SJSA1 (cell line): ENCODE results near the gene TSLP. TPM values are rescaled to one million over a fixed set of nuclear protein-coding genes. Genes with fewer than 3 reads are reported as not detected.

Experiments used
- DNase-seq, 2 experiments: peaks; one replicate each; pipeline ENCODE4 v3.0.0-alpha.2; 2015 to 2020; ENCODE audit warnings: low spot score in 2 of 2, low read depth in 1 of 2
- H3K27ac ChIP-seq: fragments of 250-450 bp; sonication (Bioruptor Pico); 2 replicates; pipeline ENCODE4 v1.5.1; 2020; ENCODE audit warnings: mild to moderate bottlenecking, moderate library complexity
- H3K27me3 ChIP-seq: fragments of 250-450 bp; sonication (Bioruptor Pico); replicated peaks from 2 replicates; pipeline ENCODE4 v1.5.1; 2020; ENCODE audit warnings: mild to moderate bottlenecking, moderate library complexity
- H3K36me3 ChIP-seq: fragments of 250-450 bp; sonication (Bioruptor Pico); 2 replicates; pipeline ENCODE4 v1.5.1; 2020; ENCODE audit warnings: mild to moderate bottlenecking
- H3K4me1 ChIP-seq: fragments of 250-450 bp; sonication (Bioruptor Pico); replicated peaks from 2 replicates; pipeline ENCODE4 v1.6.1; 2021; ENCODE audit warnings: mild to moderate bottlenecking
- H3K4me3 ChIP-seq: fragments of 250-450 bp; sonication (Bioruptor Pico); 2 replicates; pipeline ENCODE4 v1.5.1; 2020; ENCODE audit warnings: mild to moderate bottlenecking
- H3K9me3 ChIP-seq: fragments of 250-450 bp; sonication (Bioruptor Pico); replicated peaks from 2 replicates; pipeline ENCODE4 v1.5.1; 2020; ENCODE audit warnings: mild to moderate bottlenecking
- total RNA-seq: library from RNA; depleted of rRNA; stranded (reverse); fragments of >200 nt; shearing (Covaris generic); gene quantifications from 2 replicates; pipeline ENCODE4 v1.2.3, GENCODE V29; 2014

The TSLP gene
- total RNA-seq, 1 experiment from 2014 or later = 0.11 TPM

DNA sequence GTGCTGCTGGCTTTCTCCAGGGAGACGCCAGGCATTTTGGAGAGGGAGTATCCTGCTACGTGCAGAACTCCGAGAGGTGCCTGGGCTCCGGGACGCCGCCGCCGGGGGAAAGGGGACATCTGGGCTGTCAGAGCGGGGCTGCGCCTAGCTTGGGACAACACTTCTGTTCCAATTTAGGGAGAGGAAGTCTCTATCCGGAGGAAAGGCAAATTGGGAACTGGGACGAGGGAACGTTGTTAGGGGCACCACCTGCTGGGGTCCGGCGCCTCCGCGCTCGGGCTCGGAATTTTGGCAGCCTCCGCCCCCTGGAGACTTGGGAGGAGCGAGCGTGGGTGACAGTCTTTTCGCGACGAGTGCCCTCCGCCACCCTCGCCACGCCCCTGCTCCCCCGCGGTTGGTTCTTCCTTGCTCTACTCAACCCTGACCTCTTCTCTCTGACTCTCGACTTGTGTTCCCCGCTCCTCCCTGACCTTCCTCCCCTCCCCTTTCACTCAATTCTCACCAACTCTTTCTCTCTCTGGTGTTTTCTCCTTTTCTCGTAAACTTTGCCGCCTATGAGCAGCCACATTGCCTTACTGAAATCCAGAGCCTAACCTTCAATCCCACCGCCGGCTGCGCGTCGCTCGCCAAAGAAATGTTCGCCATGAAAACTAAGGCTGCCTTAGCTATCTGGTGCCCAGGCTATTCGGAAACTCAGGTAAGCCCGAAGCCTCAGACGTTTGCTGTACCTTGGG, 1.6 kb downstream of the TSLP start:
- Histone ChIP-seq H3K36me3 (no peaks in the 10 kb centered on the region), H3K27ac (no peak overlapping the region), H3K27me3 (peaks cover 11% of the 10 kb centered on the region), H3K4me1 (peaks cover 7% of the 10 kb centered on the region), H3K4me3 (peak overlapping the region; percentile 41), H3K9me3 (no peaks in the 10 kb centered on the region)
- peak; percentile 56 to 73 for DNase-seq

DNA sequence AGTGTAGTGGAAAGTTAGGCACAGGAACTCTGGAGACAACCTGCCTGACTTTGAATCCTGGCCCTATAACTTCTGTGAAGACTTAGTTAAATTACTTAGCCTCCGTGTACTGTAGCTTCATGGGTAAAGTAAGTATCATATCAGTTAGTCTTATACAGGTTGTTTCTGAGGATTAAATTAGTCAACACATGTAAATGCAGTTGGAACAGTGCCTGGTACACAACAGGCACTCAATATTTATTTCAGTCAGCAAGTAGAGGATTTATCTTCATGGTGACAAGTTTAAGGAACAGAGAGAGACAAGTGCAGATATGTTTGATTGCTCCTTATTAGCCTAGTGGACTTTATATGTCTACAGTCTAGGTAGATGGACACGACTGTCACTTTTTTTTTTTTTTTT, 2.7 kb downstream of the TSLP start:
- H3K4me3 ChIP-seq = peak overlapping the region; percentile 41

DNA sequence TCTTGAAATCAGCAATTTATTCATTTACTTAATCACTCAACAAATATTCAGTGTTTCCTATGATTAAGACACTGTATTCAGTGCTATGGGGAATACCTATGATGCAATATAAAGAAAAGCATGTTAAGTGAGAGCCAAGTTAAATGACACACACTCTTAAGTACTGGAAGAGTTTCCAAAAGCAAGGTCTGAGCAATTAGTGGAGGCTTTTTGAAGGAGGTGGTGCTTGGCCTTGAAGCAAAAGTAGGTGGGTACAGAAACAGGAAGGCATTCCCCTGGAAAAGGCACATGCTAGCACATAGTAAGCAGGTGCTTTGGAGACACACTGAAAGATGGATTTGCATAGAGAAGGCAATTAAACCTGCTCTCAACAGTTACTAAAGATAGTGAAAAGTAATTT, 4.0 kb downstream of the TSLP start:
- Histone ChIP-seq H3K27me3 (peaks cover 3% of the 10 kb centered on the region; the same call in 1 of the 2 replicates), H3K4me3 (no peak overlapping the region), H3K4me1 (peaks cover 7% of the 10 kb centered on the region), H3K36me3 (no peaks in the 10 kb centered on the region), H3K27ac (no peak overlapping the region), H3K9me3 (no peaks in the 10 kb centered on the region)
- no peak for DNase-seq

More for the DNA sequence above, 2.7 kb downstream of the TSLP start:
- no peak overlapping the region for H3K27ac ChIP-seq
- no peaks in the 10 kb centered on the region for H3K9me3 ChIP-seq
- DNase-seq = no peak
- peaks cover 4% of the 10 kb centered on the region for H3K27me3 ChIP-seq
- H3K4me1 ChIP-seq = peaks cover 7% of the 10 kb centered on the region
- no peaks in the 10 kb centered on the region for H3K36me3 ChIP-seq

DNA sequence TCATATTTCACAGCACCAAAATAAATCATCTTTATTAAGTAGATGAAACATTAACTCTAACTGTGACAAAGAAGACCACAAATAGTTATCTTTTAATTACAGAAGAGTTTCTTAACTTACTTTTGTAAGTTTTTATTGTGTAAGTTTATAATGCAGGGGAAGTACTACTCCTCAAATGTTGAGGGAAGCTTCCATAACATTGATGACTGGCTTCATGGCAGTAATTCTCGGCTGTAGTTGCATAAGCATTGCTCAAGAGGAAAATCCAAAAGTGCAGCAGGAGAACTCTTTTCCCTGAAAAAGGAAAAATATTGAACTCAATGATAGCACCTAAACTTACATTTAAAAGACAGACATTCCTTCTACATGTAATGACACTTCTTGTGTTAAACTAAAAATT, 4.6 kb downstream of the TSLP start:
- no peak for DNase-seq
- H3K36me3 ChIP-seq = no peaks in the 10 kb centered on the region
- no peaks in the 10 kb centered on the region for H3K9me3 ChIP-seq
- H3K27me3 ChIP-seq = peaks cover 3% of the 10 kb centered on the region; the same call in 1 of the 2 replicates
- H3K4me1 ChIP-seq = peaks cover 7% of the 10 kb centered on the region
- no peak overlapping the region for H3K4me3 ChIP-seq
- H3K27ac ChIP-seq = no peak overlapping the region

DNA sequence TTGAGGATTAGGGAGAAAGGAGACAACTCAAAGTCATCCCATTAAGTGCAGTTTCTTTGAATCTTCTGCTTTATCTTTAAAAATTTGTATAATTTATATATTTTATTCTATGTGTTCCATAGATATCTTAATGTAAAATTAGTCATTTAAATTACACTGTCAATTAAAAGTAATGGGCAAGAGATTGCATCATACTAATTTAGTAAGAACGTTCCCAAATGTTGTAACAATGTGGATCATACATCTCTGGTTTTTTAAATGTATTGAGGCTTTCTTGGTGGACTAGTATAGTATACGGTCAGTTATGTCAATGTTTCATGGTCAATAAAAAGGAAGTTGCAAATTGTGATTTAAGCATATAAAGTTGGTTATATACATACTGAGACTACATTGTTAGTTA, 6.2 kb downstream of the TSLP start:
- Histone ChIP-seq H3K4me1 (peaks cover 7% of the 10 kb centered on the region), H3K9me3 (no peaks in the 10 kb centered on the region; the same call in 1 of the 2 replicates), H3K36me3 (no peaks in the 10 kb centered on the region), H3K4me3 (no peak overlapping the region), H3K27me3 (0 out of 2 replicates have a peak, but pooled peaks cover 3% of the 10 kb centered on the region), H3K27ac (no peak overlapping the region)
- DNase-seq = no peak

DNA sequence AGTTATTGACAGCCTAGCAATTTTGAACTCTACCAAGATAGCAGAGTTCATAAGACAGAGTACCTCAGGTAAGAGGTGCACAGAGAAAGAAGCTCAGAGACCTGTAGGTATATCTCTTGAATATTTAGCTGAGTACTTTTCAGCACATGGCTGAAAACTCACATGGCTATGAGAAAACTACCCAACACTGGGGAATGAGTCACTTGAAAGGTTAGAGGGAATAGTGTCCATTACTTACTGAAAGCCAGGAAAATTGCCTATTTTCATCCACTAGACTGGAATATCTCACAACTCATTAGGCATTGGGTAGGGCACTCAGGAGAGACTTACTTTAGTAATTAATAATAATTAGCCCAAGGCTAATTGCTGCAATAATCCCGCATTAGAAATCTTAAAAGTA, 8.3 kb downstream of the TSLP start:
- H3K27me3 ChIP-seq = peaks cover 4% of the 10 kb centered on the region; the same call in 1 of the 2 replicates
- no peak for DNase-seq

DNA sequence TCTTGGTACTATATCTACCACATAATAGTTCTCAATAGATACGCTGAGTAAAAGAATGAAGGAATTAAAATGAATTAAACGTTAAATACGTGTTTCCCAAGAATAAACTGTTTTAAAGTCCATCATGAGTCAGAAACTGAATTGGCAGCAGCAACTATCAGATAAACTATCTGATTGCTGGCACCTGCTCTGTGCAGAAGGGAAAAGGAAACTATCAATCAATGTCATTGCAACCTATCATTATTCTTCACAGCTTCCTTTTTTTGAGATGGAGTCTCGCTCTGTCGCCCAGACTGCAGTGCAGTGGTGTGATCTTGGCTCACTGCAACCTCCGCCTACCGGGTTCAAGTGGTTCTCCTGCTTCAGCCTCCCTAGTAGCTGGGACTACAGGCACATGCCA, 11.8 kb downstream of the TSLP start:
- H3K36me3 ChIP-seq = no peaks in the 10 kb centered on the region
- no peak overlapping the region for H3K27ac ChIP-seq
- no peaks in the 10 kb centered on the region; the same call in 1 of the 2 replicates for H3K9me3 ChIP-seq
- peaks cover 4% of the 10 kb centered on the region; the same call in 1 of the 2 replicates for H3K27me3 ChIP-seq
- DNase-seq = no peak
- H3K4me1 ChIP-seq = no peaks in the 10 kb centered on the region
- no peak overlapping the region for H3K4me3 ChIP-seq

More for the DNA sequence above, 8.3 kb downstream of the TSLP start:
- Histone ChIP-seq H3K4me3 (no peak overlapping the region), H3K36me3 (no peaks in the 10 kb centered on the region), H3K9me3 (no peaks in the 10 kb centered on the region; the same call in 1 of the 2 replicates), H3K27ac (no peak overlapping the region), H3K4me1 (no peaks in the 10 kb centered on the region)

DNA sequence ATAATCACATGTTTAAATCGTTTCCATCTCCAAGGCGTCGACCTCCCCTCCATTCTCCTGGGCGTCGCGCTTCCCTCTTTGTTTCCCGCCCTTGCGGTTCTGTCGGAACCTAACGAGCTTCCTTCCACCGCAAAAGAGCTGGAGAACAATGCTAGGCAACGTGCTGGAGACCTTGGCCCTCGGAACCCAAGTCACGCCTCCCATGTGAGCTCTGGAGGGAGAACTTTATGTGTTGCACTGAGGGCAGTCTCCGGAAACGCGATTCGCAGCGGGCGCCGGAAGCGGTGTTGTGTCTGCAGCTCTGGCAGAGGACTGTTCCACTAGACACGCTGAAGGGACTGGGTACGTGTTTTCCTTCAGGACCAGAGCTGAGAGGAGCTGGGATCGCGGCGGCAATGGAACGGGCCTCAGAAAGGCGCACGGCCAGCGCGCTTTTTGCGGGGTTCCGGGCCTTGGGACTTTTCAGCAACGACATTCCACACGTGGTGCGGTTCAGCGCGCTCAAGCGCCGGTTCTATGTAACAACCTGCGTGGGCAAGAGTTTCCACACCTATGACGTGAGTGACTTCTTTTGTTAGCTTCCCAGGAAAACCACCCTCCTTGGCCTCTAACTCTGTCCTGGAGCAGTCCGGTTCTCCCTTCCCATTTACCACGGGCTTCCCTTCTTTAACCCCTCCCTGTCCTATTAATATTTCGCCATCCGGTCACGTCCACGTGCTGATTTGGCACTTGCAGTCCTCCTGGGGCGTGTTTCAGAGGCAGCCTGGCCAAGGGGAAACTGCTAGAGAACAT, 20.7 kb downstream of the TSLP start, which contains the start of gene WDR36:
WDR36 (plus strand) TSS at position 287 of the 792 bp plus-strand sequence; CDS start at position 396, 109 bp downstream.
- Histone ChIP-seq H3K27me3 (no peaks in the 10 kb centered on the region), H3K9me3 (no peaks in the 10 kb centered on the region), H3K4me1 (peaks cover 15% of the 10 kb centered on the region), H3K4me3 (peak within 1 kb of the TSS; percentile 66), H3K36me3 (peaks cover 25% of the 10 kb centered on the region), H3K27ac (0 out of 2 replicates have a peak within 1 kb of the TSS, but pooled peaks have one; percentile 1)
- peak; percentile 91 to 93 for DNase-seq

DNA sequence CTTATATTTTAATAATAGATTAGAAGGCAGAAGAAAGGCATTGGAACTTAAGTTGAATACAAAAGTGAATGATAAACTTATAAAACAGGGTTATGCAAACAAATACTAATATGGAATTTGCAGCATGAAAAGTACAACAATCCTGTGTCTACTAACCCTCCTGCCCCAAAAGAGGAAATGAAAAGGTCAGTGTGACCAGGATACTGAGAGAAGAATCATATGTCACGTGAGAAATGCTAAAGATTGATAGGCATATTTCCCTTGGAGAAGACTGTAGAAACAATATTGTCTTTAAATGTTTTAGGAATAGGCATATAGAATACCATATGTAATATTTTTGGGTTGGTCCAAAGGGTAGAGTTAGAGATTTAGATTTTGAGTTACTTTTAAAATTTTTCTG, 24.5 kb downstream of the TSLP start:
- DNase-seq = no peak
- Histone ChIP-seq H3K4me3 (no peak overlapping the region), H3K27me3 (no peaks in the 10 kb centered on the region), H3K9me3 (no peaks in the 10 kb centered on the region), H3K4me1 (peaks cover 15% of the 10 kb centered on the region), H3K36me3 (peaks cover 52% of the 10 kb centered on the region), H3K27ac (no peak overlapping the region)

DNA sequence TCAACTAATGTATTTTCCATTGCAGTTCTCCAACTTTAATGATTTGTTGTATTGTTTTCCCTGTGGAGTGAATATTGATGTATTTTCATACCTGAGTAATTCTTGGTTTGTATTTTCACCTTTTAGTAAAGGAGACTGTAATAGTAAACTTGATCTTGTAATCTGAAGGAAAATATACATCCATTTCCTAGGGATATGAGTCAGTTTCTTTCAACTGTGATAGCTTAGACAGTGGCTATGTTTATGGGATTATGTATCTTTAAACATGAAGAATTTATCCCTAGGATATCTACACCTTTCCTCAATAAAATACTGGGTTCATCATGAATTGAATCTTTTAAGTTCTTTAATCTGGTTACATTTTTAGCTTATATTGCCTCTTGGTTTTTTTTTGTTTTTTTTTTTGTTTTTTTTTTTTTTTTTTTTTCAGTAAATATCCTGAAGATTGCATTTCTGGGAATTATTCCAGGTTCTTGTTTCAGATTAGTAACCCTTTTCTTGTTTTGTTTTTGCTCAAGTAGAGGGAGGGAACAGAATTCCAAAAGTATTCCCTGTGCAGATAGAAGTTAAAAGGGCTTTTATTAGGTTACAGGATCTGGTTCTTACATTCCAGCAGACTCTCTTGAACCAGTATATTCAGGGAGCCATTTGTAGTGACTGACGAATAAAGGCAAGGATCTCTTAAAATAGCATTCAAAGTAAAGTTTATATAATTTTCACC, 27.7 kb downstream of the TSLP start:
- Histone ChIP-seq H3K27ac (no peak overlapping the region), H3K4me1 (peaks cover under 1% of the 10 kb centered on the region; the same call in 1 of the 2 replicates), H3K9me3 (no peaks in the 10 kb centered on the region), H3K4me3 (no peak overlapping the region), H3K36me3 (peaks cover 79% of the 10 kb centered on the region), H3K27me3 (no peaks in the 10 kb centered on the region)
- no peak for DNase-seq

DNA sequence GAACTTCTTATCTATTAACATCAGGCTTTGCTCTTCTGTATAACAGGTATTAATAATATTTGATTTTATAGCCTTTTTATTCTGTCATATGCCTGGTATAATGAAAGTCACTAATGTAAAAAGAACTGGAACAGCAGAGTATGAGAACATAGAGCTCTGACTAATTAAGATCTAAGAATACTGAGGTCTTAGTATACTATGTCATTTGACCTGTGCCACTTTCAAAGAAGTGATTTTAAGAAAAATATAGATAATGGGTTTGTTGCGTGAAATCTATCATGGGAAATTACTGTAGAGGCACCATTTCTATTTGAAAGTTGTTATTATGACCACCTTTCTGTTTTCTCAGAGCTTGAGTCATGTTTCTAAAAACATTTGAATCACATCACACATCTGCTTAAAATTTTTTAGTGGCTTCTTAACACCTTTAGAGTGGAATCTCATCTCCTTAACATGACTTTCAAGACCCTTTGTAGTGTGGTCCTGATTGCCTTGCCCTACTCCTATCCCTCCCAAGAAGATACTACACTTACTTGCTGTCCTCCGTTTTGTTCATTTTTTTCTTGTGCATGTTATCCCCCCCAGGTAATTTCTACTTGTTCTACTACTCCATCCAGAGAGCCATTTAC, 34.9 kb downstream of the TSLP start:
- Histone ChIP-seq H3K27ac (no peak overlapping the region), H3K4me1 (no peaks in the 10 kb centered on the region), H3K36me3 (peaks cover 98% of the 10 kb centered on the region), H3K4me3 (no peak overlapping the region), H3K9me3 (no peaks in the 10 kb centered on the region), H3K27me3 (no peaks in the 10 kb centered on the region)
- no peak for DNase-seq

DNA sequence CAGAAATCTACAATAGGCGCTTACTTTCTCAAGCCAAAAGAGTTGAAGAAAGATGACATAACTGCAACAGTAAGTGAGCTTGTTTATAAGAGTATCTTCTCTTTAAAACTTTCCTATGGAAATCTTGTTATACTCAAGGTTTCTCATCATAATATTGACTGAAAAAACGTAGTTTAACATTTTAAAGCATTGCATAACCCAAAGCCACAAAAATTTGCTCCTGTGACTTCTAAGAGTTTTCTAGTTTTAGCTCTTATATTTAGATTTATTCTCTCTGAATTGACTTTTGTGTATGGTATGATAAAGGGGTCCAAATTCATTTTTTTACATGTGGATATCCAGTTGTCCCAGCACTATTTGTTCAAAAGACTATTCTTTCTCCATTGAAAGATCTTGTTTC, 35.9 kb downstream of the TSLP start:
- DNase-seq = no peak
- no peaks in the 10 kb centered on the region for H3K9me3 ChIP-seq
- H3K27ac ChIP-seq = no peak overlapping the region
- peaks cover 100% of the 10 kb centered on the region for H3K36me3 ChIP-seq
- H3K4me1 ChIP-seq = no peaks in the 10 kb centered on the region
- no peaks in the 10 kb centered on the region for H3K27me3 ChIP-seq
- no peak overlapping the region for H3K4me3 ChIP-seq

DNA sequence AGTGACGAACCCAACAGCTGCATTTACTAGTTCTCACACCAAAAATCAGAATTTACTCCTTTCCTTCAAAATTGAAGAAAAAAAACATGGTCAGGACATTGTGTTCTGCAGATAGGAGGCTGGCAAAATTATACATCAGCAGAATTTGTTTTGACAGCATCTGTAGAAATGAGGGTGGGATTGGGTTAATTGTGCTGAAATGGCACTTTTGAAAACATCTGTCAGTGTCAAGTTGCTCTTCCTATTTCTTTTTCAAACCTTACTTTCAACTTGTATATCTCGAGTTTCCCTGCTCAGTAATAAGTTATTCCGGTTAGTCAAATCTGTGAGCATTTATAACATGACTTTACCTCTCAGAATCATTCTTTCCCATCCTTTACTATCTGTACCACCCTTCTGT, 40.4 kb downstream of the TSLP start:
- no peak for DNase-seq
- Histone ChIP-seq H3K4me3 (no peak overlapping the region), H3K27me3 (no peaks in the 10 kb centered on the region), H3K9me3 (no peaks in the 10 kb centered on the region), H3K27ac (no peak overlapping the region), H3K36me3 (peaks cover 70% of the 10 kb centered on the region), H3K4me1 (no peaks in the 10 kb centered on the region)
